Mucosa of descending colon (tissue), 3 donors: Measurements from ENCODE around the gene RAC3. TPM values are rescaled to one million over a fixed set of nuclear protein-coding genes. Genes with fewer than 3 reads are reported as not detected.

Source experiments
- ATAC-seq: fragments of 200-7000 bp; cut with Tn5 transposase; one replicate; pipeline ENCODE4 v1.9.1; 2020; ENCODE audit warnings: mild to moderate bottlenecking, moderate library complexity
- DNase-seq, 3 donors: peaks; one replicate each; pipeline ENCODE4 v3.0.0-alpha.2; 2020
- H3K36me3 ChIP-seq: fragments of 200-600 bp; one replicate; pipeline ENCODE4 v1.8.0; 2021; ENCODE audit warnings: low read depth, mild to moderate bottlenecking
- H3K4me1 ChIP-seq: fragments of 200-600 bp; one replicate; pipeline ENCODE4 v1.8.0; 2021; ENCODE audit warnings: low read depth, mild to moderate bottlenecking
- H3K4me3 ChIP-seq: fragments of 200-600 bp; one replicate; pipeline ENCODE4 v1.8.0; 2021; ENCODE audit warnings: mild to moderate bottlenecking
- H3K9me3 ChIP-seq: fragments of 200-600 bp; one replicate; pipeline ENCODE4 v1.8.0; 2021; ENCODE audit warnings: mild to moderate bottlenecking
- intact Hi-C, 2 donors: fragments of 100-400 bp; cut with DNase I in 1 of 2; cut with micrococcal nuclease in 1 of 2; formaldehyde crosslinking; loops; one replicate each; pipeline versions ENCODE4 v1.11.0 to v1.11.1; 2022; cut with DNase I, micrococcal nuclease
- total RNA-seq, 3 donors: library from RNA; stranded (reverse); fragmentation: NEBNext Ultra II Directional in 2 of 3; extraction: Animal tissue kit (Norgen Biotek cat#: 25700) in 2 of 3; gene quantifications; one replicate each; pipeline versions ENCODE4 v1.2.1 to v1.2.4, GENCODE V29; 2021 to 2023
- TF ChIP-seq, protein P1 (sequence below): fragments of 200-600 bp; IDR thresholded peaks from one replicate; pipeline ENCODE4 v1.8.0; 2022; ENCODE audit warnings: antibody characterized with exemption, mild to moderate bottlenecking
- donor health status: DM: no; HTN: no; CAD: no; lungs with moderate emphysema.
- donor health status: DM: no; HTN: no; CAD: no.
- donor health status: DM: no; HTN: yes; CAD: no.

The RAC3 gene
- total RNA-seq, 3 donors from 2014 or later, result 3.4 to 6.2 (median 4.2) TPM

GRCh38 chr17:82081966-82082365 lies 50.5 kb downstream of the RAC3 start:
- TF ChIP-seq, protein P1, sequence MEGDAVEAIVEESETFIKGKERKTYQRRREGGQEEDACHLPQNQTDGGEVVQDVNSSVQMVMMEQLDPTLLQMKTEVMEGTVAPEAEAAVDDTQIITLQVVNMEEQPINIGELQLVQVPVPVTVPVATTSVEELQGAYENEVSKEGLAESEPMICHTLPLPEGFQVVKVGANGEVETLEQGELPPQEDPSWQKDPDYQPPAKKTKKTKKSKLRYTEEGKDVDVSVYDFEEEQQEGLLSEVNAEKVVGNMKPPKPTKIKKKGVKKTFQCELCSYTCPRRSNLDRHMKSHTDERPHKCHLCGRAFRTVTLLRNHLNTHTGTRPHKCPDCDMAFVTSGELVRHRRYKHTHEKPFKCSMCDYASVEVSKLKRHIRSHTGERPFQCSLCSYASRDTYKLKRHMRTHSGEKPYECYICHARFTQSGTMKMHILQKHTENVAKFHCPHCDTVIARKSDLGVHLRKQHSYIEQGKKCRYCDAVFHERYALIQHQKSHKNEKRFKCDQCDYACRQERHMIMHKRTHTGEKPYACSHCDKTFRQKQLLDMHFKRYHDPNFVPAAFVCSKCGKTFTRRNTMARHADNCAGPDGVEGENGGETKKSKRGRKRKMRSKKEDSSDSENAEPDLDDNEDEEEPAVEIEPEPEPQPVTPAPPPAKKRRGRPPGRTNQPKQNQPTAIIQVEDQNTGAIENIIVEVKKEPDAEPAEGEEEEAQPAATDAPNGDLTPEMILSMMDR, result no peak
- intact Hi-C loops, result no loop called here
- no peaks in the 10 kb centered on the region for H3K4me1 ChIP-seq
- H3K9me3 ChIP-seq, result no peaks in the 10 kb centered on the region
- H3K4me3 ChIP-seq, result no peak overlapping the region
- peaks cover 20% of the 10 kb centered on the region for H3K36me3 ChIP-seq
- ATAC-seq (no peak), DNase-seq (no peak)

GRCh38 chr17:82082456-82082855 lies 51.0 kb downstream of the RAC3 start:
- intact Hi-C loops, result no loop called here
- ATAC-seq (no peak), DNase-seq (no peak)
- Histone ChIP-seq H3K36me3 (peaks cover 20% of the 10 kb centered on the region), H3K9me3 (no peaks in the 10 kb centered on the region), H3K4me1 (no peaks in the 10 kb centered on the region), H3K4me3 (no peak overlapping the region)
- TF ChIP-seq, protein P1, result no peak

DNA sequence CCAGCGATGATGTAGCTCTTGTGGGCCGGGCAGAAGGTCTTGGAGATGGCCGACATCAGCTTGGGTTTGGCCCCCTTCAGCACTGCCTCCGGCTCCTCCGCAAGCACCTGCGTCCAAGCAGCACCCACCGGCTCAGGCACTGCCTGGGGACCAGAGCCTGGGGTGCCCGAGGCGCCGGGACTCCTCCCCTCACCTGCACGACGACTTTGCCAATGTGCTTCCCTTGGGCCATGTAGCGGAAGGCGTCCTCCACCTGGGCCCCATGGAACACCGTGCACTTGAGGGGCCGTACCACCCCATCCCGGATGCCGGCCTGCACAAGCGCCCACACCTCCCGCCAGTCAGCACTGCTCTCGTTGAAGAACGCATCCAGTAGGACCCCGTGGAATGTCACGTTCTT lies 51.5 kb downstream of the RAC3 start:
- no peak overlapping the region for H3K4me3 ChIP-seq
- H3K36me3 ChIP-seq, result peaks cover 22% of the 10 kb centered on the region
- no peaks in the 10 kb centered on the region for H3K4me1 ChIP-seq
- TF ChIP-seq, protein P1, result no peak
- no peaks in the 10 kb centered on the region for H3K9me3 ChIP-seq
- ATAC-seq, result no peak
- DNase-seq, result no peak
- intact Hi-C loops, result no loop called here

Other genes with a start within 250 kb of the RAC3 start
- under 1 TPM; 0.22 to 0.98 (median 0.43) TPM for gene GCGR, start 227.5 kb upstream of the RAC3 start, total RNA-seq
- gene MCRIP1, start 198.4 kb upstream of the RAC3 start, total RNA-seq, result 10 to 100 TPM; 21.2 to 80.2 (median 38.7) TPM
- gene PPP1R27, start 196.6 kb upstream of the RAC3 start, total RNA-seq, result under 1 TPM in 2 of 3 donors, not detected in 1; 0.52 to 0.84 TPM
- 100 to 1,000 TPM; 354 to 727 (median 491) TPM for gene P4HB, start 171.1 kb upstream of the RAC3 start, total RNA-seq
- gene ARHGDIA, start 160.3 kb upstream of the RAC3 start, total RNA-seq, result 100 to 1,000 TPM; 326 to 473 (median 442) TPM
- gene ALYREF, start 140.1 kb upstream of the RAC3 start, total RNA-seq, result 10 to 100 TPM; 38.1 to 88.7 (median 43.3) TPM
- gene ANAPC11, start 140.0 kb upstream of the RAC3 start, total RNA-seq, result 10 to 100 TPM; 78.2 to 97.1 (median 81.3) TPM
- under 1 TPM; 0.12 to 0.51 (median 0.26) TPM for gene NPB, start 129.4 kb upstream of the RAC3 start, total RNA-seq
- gene PCYT2, start 120.3 kb upstream of the RAC3 start, total RNA-seq, result 10 to 100 TPM; 36.0 to 59.4 (median 58.3) TPM
- gene SIRT7, start 113.5 kb upstream of the RAC3 start, total RNA-seq, result 10 to 100 TPM; 50.1 to 83.5 (median 73.7) TPM
- gene MAFG, start 103.9 kb upstream of the RAC3 start, total RNA-seq, result 10 to 100 TPM; 17.4 to 34.0 (median 21.1) TPM
- 10 to 100 TPM; 14.7 to 35.0 (median 28.2) TPM for gene PYCR1, start 94.4 kb upstream of the RAC3 start, total RNA-seq
- under 1 TPM in 1 of 3 donors, not detected in 2; 0.13 TPM for gene MYADML2, start 84.4 kb upstream of the RAC3 start, total RNA-seq
- gene NOTUM, start 70.5 kb upstream of the RAC3 start, total RNA-seq, result under 1 TPM in 1 of 3 donors, not detected in 2; 0.13 TPM
- gene ASPSCR1, start 54.0 kb upstream of the RAC3 start, total RNA-seq, result 10 to 100 TPM; 33.1 to 35.2 (median 34.5) TPM
- 100 to 1,000 TPM in 1 of 3 donors, 10 to 100 TPM in 2; 76.3 to 114 (median 81.3) TPM for gene CENPX, start 8.8 kb upstream of the RAC3 start, total RNA-seq
- 10 to 100 TPM; 18.9 to 20.0 (median 19.8) TPM for gene LRRC45, start 8.4 kb upstream of the RAC3 start, total RNA-seq
- gene DCXR, start 6.0 kb downstream of the RAC3 start, total RNA-seq, result 100 to 1,000 TPM in 2 of 3 donors, 10 to 100 TPM in 1; 84.9 to 151 (median 124) TPM
- gene RFNG, start 20.1 kb downstream of the RAC3 start, total RNA-seq, result 10 to 100 TPM; 30.7 to 37.9 (median 30.9) TPM
- gene GPS1, start 20.2 kb downstream of the RAC3 start, total RNA-seq, result 10 to 100 TPM; 73.6 to 81.6 (median 80.4) TPM
- 100 to 1,000 TPM in 2 of 3 donors, 10 to 100 TPM in 1; 99.8 to 143 (median 138) TPM for gene DUS1L, start 34.1 kb downstream of the RAC3 start, total RNA-seq
- gene FASN, start 66.6 kb downstream of the RAC3 start, total RNA-seq, result 100 to 1,000 TPM in 2 of 3 donors, 10 to 100 TPM in 1; 87.2 to 115 (median 102) TPM
- 10 to 100 TPM; 41.3 to 46.3 (median 45.4) TPM for gene CCDC57, start 181.2 kb downstream of the RAC3 start, total RNA-seq
- gene SLC16A3, start 197.4 kb downstream of the RAC3 start, total RNA-seq, result 100 to 1,000 TPM in 2 of 3 donors, 10 to 100 TPM in 1; 41.0 to 150 (median 104) TPM
- 100 to 1,000 TPM; 177 to 221 (median 189) TPM for gene CSNK1D, start 242.0 kb downstream of the RAC3 start, total RNA-seq